GM10266 (cell line): Measurements from ENCODE around the gene SDC3.

Experiments
- DNase-seq: peaks from one replicate; pipeline ENCODE4 v3.0.0; 2012; ENCODE audit errors: extremely low spot score
- CTCF ChIP-seq: IDR thresholded peaks from 2 replicates; pipeline ENCODE4 v1.5.1; 2012; ENCODE audit warnings: mild to moderate bottlenecking, low read depth; ENCODE audit not compliant: control insufficient read depth, insufficient read depth; ENCODE audit errors: missing control alignments

The SDC3 gene

DNA sequence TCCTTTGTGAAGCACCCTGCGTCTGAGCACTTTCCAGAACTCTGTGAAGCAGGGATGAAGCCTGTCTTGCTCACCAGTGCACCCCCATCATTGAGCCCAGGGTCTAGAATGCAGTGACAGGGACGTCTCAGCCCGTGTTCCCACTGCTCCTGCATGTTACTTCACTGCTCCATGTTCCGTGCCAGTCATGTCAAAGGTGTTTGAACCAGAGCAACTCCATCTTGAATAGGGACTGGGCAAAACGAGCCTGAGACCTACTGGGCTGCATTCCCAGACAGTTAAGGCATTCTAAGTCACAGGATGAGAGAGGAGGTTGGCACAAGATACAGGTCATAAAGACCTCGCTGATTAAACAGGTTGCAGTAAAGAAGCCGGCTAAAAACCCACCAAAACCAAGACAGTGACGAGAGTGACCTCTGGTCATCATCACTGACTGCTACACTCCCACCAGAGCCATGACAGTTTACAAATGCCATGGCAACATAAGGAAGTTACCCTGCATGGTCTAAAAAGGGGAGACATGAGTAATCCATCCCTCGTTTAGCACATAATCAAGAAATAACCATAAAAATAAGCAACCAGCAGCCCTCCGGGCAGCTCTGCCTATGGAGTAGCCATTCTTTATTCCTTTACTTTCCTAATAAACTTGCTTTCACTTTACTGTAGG lies 63.2 kb downstream of the SDC3 start:
- TF ChIP-seq CTCF = no peak
- no peak for DNase-seq

- TF ChIP-seq CTCF = no peak
- DNase-seq = no peak
These were observed 63.9 kb downstream of the SDC3 start for GRCh38 chr1:30844631-30845030.

- TF ChIP-seq CTCF = no peak
- no peak for DNase-seq
These were observed 65.7 kb downstream of the SDC3 start for GRCh38 chr1:30842697-30843354.

- TF ChIP-seq CTCF = no peak
- DNase-seq = no peak
These were observed 67.5 kb downstream of the SDC3 start for GRCh38 chr1:30840904-30841598.

- TF ChIP-seq CTCF = no peak
These were observed 68.7 kb downstream of the SDC3 start for GRCh38 chr1:30839827-30840359.

DNA sequence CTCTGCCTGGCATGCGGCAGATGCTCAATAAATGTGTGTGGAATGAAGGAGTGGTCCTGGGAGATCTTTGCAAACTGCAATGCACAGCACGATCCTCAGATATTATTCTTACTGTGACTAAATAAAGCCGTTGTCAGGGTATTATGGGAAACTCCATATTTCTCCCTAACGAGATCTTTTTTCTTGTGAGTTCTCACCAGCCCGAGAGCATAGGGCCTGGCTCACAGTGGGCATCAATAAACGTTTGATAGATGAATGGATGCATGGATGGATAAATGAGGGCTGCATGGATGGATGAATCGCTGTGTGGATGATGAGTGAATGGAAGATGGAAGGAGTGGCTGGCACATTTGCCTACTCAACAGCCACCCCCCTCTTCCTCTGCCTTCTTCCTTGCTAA lies 69.6 kb downstream of the SDC3 start:
- TF ChIP-seq CTCF = no peak
- no peak for DNase-seq

More at GRCh38 chr1:30839827-30840359, 68.7 kb downstream of the SDC3 start:
- no peak for DNase-seq
